Gastrocnemius medialis (tissue), 4 donors: ENCODE measurements around the gene HBA1.

Source experiments
- POLR2A ChIP-seq, 2 donors: fragments of 450-650 bp; IDR thresholded peaks; one replicate each; pipeline ENCODE4 v1.6.1; 2017; ENCODE audit warnings: antibody characterized with exemption in 2 of 2, mild to moderate bottlenecking in 2 of 2, moderate library complexity in 2 of 2
- TF ChIP-seq, protein P1 (sequence below), 5 experiments: fragments of 450-650 bp in 3 of 5; fragments of 200-600 bp in 2 of 5; sonication (generic) in 2 of 5; IDR thresholded peaks in 4 of 5; conservative IDR thresholded peaks in 1 of 5; 1 replicate in 4 of 5; 2 replicates in 1 of 5; pipeline ENCODE4 v1.5.1; 2016 to 2019; ENCODE audit warnings: antibody characterized with exemption in 5 of 5, mild to moderate bottlenecking in 3 of 5, moderate library complexity in 3 of 5

DNA sequence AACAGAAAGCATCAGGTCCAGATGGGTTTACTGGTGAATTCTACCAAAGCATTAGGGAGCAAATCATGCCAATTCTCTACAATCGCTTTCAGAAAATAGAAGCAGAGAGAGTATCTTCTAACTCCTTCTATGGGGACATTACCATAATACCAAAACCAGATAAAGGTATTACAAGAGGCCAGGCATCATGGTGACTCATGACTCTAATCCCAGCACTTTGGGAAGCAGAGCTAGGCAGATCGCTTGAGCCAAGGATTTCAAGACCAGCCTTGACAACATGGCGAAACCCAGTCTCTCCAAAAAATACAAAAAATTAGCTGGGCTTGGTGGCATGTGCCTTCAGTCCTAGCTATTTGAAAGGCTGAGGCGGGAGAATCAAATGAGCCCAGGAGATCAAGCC is 26.8 kb downstream of the HBA1 start:
- TF ChIP-seq, protein P1, sequence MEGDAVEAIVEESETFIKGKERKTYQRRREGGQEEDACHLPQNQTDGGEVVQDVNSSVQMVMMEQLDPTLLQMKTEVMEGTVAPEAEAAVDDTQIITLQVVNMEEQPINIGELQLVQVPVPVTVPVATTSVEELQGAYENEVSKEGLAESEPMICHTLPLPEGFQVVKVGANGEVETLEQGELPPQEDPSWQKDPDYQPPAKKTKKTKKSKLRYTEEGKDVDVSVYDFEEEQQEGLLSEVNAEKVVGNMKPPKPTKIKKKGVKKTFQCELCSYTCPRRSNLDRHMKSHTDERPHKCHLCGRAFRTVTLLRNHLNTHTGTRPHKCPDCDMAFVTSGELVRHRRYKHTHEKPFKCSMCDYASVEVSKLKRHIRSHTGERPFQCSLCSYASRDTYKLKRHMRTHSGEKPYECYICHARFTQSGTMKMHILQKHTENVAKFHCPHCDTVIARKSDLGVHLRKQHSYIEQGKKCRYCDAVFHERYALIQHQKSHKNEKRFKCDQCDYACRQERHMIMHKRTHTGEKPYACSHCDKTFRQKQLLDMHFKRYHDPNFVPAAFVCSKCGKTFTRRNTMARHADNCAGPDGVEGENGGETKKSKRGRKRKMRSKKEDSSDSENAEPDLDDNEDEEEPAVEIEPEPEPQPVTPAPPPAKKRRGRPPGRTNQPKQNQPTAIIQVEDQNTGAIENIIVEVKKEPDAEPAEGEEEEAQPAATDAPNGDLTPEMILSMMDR (IDR thresholded peaks at IDR 0.05 in 4 of 5, conservative IDR thresholded peaks at IDR 0.05 in 1 of 5), result no peak
- TF ChIP-seq POLR2A (IDR thresholded peaks at IDR 0.05), result no peak
